Measurements from ENCODE around the gene SLC4A3.

Gene SLC4A3

DNA sequence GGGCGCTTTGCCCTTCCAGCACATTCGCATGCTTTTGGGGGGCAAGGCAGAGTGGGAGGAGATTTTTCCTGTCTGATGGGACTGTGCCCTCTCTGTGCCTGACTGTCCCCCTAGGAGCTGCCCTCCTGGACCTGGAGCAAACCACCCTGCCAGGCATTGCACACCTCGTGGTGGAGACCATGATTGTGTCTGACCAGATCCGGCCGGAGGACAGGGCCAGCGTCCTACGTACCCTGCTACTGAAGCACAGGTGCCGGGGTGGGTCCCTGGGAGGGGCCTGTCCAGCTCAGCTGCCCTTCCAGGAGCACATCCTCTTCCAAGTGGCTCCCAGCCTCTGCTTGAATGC, 5.3 kb downstream of the SLC4A3 start:
- DNase-seq (ENCODE audit: low read depth in 2 of 3, low spot score in 1 of 3): no peak

DNA sequence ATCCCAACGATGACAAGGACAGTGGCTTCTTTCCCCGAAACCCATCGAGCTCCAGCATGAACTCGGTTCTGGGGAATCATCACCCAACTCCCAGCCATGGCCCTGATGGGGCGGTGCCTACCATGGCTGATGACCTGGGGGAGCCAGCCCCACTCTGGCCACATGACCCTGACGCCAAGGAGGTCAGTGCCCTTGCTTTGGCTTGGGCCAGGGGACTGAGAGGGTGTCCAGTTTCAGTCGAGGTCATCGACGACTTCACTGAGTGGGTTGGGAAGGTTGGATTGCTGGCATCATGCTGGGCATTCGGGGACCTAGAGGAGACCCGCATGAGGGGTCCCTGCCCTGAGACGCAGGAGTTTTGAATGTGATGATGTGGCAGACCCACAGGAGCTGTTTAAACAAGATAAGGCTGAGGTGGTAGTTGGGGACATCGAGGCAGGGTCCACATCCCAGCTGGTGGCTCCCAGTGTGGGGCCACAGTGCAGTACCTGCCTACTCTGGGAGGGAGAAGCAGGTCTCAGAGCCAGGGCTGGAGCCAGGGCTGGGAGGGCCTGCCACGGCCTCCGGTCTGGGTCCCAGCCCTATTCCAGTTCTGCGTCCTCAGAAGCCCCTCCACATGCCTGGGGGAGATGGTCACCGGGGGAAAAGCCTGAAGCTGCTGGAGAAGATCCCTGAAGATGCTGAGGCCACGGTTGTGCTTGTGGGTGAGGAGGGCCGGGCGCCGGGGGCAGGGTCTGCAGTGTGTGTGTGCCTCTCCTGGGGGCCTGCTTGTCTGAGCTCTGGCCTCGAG, 6.0 kb downstream of the SLC4A3 start:
- no peak for DNase-seq (ENCODE audit: low read depth in 2 of 3, low spot score in 1 of 3)

DNA sequence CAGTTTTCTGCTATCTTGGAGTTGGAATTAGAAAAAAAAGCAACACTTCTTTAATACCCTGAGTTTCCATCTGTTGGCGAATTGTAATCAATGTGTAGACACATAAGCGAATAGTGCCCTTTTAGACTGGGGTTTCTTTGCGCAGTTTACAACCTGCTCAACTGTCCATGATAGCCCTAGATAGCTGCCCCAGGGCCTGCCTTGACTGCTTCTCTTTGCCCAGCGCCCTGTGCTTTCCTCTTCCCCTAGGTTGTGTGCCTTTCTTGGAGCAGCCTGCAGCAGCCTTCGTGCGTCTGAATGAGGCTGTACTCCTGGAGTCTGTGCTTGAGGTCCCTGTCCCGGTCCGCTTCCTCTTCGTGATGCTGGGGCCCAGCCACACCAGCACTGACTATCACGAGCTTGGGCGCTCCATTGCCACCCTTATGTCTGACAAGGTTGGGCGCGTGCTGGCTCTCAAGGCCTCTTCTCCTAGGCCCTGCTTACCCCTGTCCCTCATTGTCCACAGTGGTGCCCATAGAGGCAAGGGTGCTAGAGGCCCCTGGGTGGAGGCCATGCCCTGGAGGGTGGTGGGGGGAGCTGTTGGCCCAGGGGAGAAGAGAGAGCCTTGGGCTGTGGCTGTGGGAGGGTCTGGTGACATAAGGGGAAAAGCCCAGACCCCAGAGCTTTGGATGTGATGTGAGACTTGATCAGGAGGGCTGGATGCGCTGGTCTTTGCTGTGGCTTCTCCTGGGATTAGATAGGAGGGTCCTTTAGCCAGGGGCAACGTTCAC, 6.9 kb downstream of the SLC4A3 start:
- DNase-seq (ENCODE audit: low read depth in 2 of 3, low spot score in 1 of 3): no peak

DNA sequence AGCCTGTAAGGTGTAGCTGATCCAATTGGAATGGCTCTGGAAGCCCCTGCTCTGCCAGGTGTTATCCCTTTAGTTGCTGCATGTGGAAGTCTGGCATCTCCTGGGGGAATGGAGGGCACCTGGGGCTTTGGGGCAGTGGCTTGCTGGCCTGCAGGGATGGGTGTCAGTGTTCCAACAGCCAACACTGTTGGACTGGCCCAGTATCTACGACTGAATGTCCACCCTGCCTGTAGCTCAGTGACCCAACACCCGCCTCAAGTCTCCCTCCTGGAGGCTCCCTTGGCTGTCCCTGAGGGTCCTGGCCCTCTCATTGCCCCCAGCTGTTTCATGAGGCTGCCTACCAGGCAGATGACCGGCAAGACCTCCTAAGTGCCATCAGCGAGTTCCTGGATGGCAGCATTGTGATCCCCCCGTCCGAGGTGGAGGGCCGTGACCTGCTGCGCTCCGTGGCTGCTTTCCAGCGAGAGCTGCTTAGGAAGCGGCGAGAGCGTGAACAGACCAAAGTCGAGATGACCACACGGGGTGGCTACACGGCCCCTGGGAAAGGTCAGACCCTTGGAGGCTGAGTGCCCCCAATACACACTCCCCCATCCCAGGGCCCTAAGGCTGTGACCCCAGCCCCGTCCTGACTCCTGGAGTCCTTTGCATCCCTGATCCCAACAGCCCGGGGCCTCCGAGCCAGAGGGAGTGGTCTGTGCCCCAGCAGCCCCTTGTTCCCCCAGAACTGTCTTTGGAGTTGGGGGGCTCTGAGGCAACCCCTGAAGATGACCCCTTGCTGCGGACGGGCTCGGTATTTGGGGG, 7.7 kb downstream of the SLC4A3 start:
- no peak for DNase-seq (ENCODE audit: low read depth in 2 of 3, low spot score in 1 of 3)

DNA sequence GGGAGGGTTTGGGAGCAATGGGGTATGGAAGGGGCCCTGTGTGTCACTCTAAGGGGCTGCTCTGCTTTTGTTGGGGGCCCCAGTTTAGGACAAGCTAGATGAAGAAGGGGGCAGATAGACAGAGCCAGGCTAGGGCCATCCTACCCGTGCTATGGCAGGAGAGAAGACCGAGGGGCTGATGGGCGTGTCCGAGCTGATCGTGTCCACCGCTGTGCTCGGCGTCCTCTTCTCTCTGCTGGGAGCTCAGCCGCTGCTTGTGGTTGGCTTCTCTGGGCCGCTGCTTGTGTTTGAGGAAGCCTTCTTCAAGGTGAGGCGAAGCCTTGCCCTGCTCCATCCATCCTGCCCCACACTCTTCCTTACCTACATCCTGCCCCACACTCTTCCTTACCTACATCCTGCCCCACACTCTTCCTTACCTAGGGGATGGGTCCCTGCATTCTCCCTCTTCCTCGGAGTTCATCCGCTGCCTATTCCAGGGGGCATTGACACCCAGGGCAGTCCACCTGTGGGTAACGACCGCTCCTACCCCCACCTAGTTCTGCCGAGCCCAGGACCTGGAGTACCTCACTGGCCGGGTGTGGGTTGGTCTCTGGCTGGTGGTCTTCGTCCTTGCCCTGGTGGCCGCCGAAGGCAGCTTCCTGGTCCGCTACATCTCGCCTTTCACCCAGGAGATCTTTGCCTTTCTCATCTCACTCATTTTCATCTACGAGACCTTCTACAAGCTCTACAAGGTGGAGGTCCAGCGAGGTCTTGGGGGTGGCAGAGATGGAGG, 8.9 kb downstream of the SLC4A3 start:
- DNase-seq (ENCODE audit: low read depth in 2 of 3, low spot score in 1 of 3): no peak

DNA sequence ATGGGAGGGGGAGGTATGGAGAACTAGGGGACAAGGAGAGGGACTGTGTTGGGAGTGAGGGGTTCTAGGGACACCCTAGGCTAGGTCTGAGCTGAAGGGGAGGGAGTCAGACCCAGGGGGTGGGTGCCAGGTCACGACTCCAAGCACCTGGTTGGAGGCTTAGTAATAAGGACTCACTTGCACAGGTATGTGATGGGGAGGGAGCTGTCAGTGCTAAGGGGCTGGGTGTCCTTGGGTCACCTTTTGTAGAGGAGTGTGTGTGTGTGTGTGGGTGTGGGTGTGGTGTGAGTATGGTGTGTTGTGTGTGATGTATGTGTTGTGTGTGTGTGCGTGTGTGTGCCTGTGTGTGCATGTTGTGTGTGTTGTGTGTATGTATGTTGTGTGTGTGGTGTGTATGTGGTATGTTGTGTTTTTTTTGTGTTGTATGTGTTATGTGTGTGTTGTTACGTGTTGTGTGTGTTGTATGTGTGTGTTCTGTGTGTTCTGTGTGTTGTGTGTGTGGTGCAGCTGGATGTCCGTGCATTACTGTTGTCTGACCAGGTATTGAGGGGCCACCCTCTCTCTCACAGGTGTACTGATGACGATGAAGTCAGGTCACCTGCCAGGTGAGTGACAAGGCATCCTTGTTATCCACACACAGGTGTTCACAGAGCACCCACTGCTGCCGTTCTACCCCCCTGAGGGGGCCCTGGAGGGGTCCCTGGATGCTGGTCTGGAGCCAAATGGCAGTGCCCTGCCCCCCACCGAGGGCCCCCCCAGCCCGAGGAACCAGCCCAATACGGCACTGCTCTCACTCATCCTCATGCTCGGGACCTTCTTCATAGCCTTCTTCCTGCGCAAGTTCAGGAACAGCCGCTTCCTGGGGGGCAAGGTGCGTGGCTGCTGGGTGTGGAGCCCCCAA, 9.8 kb downstream of the SLC4A3 start:
- DNase-seq (ENCODE audit: low read depth in 2 of 3, low spot score in 1 of 3): no peak

DNA sequence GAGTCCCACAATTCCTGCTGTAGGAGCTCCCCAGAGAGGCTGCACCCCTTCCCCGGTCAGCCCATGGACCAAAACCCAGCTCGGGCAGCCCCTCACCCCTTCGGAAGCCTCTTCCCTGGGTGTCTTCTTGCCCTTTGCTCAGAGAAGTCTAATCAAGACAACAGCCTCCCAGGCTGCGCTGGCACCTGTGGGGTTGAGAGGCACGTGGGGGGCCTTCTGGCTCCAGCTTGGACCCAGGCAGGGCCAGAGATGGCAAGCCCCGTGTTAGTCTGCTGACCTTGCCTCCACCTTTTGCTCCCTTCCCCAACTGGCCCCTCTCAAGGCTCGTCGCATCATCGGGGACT, 10.4 kb downstream of the SLC4A3 start:
- DNase-seq (ENCODE audit: low read depth in 2 of 3, low spot score in 1 of 3): no peak

DNA sequence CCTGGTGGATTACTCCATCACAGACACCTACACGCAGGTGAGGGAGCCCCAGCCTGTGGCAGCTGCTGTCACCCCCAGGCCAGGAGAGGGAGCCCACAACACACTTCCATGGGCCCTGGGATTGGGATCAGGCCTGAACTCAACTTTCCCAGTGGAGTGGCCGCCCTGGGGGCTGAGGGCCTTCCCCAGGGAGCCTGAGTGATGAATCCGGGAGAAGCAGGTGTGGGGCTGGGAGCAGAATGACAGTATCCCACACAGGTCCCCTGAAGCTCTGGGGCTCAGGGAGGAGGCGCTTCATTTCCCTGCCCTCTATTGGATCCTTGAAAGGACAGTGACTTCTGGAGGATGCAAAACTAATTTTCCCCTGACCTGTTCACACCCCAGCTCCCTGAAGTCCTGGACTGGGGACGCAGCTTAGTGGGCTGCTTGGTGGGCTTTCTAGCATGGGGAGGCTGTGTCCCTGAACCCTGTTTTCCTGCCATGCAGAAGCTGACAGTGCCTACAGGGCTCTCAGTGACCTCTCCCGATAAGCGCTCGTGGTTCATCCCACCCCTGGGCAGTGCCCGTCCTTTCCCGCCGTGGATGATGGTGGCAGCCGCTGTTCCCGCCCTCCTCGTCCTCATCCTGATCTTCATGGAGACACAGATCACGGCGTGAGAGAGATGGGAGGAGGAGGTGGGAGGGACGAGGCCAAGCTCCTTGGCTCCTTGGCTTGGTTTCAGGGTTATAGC, 11.0 kb downstream of the SLC4A3 start:
- DNase-seq (ENCODE audit: low read depth in 2 of 3, low spot score in 1 of 3): no peak

DNA sequence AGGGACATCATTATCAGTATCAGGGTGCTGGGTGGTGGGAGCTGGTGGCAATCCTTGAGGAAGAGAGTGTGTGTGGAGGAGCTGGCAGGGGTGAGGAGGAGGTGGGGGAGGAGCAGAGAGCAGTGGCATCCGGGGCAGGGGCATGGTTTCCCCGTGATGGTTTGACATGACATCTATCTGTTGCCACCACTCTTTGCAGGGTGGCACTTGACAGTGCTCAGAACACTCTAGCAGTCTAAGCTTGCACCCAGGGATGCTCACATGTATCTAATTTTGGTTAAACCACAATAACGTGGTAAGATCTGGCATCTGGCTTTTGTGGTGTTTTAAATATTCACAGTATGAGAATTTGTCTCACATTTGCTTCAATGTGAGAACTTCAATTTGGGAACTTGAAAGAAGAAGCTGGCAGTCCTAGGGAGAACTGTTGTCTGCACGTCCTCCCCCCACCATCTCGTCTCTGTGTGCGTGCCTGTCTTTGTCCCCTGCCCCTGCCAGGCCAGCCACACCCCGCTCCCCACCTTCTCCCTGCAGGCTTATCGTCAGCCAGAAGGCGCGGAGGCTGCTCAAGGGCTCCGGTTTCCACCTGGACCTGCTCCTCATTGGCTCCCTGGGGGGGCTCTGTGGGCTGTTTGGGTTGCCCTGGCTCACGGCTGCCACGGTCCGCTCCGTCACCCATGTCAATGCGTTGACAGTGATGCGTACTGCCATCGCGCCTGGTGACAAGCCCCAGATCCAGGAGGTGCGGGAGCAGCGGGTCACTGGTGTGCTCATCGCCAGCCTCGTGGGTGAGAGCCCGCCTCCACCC, 11.7 kb downstream of the SLC4A3 start:
- no peak for DNase-seq (ENCODE audit: low read depth in 2 of 3, low spot score in 1 of 3)

DNA sequence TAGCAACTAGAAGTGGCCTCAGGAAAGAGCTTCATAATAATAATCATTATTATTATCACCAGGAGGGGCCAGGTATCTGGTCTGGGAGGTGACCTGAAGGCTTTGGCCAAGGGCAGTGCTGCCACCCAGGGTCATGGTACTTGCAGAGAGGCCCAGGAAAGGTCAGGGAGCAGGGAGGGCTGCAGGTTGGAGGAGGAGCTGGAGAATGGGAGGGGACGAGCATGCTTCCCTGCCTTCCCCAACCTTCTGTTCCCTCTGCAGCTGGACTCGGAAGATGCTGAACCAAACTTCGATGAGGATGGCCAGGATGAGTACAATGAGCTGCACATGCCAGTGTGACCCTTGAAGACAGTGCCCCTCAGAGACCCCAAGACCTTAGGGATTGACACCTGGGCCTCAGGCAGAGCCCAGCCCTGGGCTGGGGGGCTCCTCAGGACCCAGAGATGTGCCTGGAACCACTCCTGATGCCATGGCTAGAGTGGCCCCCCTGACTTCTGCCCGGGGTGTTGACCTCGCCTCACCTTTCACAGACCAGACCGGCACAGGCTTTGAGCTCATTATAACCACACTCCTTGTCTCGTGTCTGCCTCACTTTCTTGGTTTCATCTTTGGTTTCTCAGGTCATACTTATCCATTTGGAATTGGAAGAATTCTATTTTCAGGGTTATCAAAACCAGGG, 14.1 kb downstream of the SLC4A3 start:
- no peak for DNase-seq (ENCODE audit: low read depth in 2 of 3, low spot score in 1 of 3)

DNA sequence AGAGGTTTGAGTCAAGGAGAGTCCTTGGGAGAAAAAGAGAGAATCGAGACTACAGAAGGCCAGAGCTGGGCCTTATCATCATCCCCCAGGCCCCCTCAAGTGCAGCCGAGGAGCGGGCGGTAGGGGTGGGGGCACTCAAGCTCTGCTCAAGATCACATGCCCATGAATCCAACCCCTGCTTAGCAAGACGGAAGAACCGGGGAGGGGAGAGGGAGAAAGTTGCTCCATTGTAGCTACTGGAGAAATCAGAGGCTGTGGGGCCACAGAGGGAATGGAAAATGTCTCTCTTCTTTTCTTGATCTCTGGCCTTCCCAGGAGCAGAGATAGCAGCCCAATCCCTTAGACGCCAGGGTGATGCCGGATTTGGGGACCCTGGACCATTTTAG, 14.6 kb downstream of the SLC4A3 start:
- DNase-seq (ENCODE audit: low read depth in 2 of 3, low spot score in 1 of 3): no peak

DNA sequence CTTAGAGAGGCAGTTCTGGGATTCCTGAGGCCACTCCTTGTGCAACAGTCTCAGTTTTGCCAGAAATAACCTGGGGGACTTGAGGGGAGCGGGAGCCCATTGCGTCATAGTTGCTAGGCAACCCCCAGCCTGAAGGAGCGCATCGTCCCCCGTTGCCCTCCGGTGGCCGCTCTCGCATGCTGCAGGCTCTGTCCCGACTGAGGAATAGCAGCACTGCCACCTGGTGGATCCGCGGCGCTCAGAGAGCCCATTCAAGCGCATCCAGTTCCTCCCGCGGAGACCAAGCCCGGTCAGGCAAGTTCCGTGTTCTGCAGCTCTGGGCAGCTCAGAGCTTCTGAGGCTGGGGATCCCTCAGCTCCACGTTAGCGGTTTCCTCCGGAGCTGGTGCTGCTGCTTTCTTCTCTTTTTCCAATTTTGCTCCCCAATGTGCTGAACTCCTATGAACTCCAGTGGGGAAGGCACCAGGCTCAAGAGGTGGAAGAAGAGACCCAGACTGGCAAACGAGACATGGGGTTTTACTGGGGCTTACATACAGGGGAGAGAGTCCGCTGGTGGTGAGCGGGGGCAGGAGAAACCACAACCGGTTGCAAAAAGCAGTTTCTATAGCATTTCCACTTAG, 15.1 kb downstream of the SLC4A3 start:
- DNase-seq (ENCODE audit: low read depth in 2 of 3, low spot score in 1 of 3): peak; percentile 80 to 86 (median 84)

DNA sequence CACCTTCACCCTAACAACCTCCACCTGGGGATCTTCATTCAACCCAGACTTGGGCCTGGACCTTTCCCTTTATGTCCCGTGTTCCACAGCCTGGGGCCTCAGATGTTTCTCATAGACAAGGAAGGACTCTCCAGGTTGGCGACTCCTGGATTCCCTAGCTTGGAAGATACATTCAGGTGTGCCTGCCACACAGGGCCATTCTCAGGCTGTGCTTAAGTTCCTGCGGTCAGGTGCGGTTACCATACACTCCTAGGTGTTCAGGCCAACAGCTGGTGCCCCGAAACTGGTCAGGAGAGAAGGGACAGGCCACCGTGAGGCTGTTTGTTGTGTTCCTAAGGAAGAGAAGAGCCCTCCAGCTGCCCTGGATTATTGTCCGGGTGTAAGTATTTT, 15.6 kb downstream of the SLC4A3 start:
- DNase-seq (ENCODE audit: low read depth in 2 of 3, low spot score in 1 of 3): no peak

DNA sequence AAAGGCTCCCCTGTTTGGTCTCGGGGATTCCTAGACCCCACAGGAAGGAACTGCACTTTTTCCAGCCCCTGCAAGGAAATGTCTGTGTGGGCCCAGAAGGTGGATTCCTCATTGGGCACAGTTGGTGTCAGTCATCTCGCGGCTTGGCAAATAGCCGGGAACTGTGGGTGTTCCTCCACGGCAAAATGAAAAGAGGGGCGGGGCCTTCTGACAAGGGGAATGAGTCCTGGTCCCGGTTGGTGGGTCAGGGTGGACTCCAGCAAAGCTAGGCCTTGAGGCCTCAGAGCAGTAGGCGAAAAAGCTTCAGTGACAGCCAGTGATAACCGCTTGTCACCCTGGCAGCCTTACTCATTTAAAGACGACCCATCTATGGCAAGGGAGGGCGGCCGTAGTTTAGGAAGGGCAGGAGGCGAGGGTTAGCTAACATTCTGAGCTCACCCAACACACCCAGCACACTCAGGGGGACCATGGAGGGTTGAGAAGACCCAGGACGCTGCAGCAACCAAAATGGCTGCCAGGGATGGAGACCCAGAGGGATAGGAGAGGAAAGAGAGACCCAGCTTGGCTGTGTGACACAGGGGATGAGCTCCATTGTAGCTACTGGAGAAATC, 16.5 kb downstream of the SLC4A3 start:
- DNase-seq (ENCODE audit: low read depth in 2 of 3, low spot score in 1 of 3): no peak

DNA sequence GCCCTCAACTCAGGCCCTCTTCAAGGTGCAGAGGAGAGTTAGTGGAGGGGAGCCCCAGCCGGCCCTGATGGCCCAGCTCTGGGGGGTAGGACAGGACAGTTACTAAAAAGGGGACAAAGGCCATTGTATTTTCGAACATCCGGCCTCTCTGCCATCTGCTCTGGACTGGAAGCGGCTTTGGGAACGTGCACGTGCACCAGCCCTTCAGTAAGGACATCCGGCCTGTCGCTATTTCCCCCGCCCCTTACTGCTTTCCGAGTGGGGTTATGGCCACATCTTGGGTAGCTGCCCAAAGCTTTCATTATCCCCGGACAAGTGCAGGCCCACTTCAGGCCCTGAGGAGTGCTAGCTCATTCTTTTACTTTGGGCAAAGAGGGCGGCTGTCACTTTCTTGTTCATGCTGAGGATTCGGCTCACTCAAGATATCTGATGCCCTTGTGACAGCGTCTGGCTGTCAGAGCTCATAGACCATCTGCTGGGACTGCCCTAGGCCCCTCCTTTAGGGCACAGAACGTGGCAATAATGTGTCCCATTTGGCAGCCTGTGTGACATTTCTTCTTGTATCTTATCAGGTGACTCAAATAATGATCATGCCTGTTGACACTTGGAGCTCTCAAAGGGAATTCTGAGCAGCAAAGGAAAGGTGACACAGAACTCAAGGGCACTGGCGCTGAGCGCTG, 17.5 kb downstream of the SLC4A3 start:
- DNase-seq (ENCODE audit: low read depth in 2 of 3, low spot score in 1 of 3): no peak

DNA sequence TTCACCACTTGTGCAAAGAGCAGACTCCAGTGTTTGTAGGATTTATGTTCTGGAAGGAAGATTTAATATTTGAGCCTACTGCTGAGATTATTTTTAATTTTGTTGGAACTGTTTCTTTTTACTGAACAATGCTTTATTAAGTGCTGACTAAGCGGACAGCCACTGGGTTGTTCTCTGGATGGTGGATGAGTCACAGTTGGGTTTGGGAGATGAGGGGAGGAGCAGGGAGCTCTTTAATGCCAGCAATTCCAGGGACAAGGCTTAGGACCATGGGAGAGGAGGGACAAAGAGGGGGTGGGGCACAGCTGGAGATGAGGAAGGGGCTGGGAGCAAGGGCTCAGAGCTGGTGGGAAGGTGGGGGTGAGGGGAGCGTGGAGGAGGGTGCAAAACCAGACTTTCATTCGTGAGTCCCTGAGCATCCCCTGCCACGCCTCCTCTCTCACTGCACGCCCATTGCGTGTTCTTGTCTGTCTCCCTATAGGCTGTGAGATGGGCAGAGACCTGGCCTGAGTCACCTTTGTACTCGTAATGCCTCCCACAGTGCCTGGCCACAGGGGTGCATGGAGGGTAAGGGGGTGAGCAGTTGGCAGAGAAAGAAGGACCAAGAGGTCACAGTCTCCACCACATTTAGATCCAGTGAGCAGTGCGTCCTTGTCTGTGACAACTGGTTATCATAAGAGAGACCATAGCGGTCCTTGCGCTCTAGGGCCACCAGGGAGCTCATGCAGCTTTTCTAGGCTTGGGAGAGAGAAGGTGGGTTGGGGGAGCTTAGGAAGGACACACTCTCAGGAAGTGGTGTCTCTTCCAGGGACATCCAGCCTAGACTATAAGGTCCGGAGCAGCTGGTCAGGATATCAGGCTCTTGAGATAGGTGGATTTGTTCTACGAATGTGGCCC, 18.4 kb downstream of the SLC4A3 start:
- no peak for DNase-seq (ENCODE audit: low read depth in 2 of 3, low spot score in 1 of 3)
